Kidney (tissue), 14 donors: ENCODE results near the gene MBD3L4. TPM values are rescaled to one million over a fixed set of nuclear protein-coding genes. Genes with fewer than 3 reads are reported as not detected.

Source experiments
- DNase-seq, 5 donors: peaks; one replicate each; pipeline ENCODE4 v3.0.0-alpha.2; 2013 to 2020
- FAIRE-seq: peaks from 2 replicates; lab custom pipeline; 2012; peaks lifted over from hg19 to GRCh38; lab: Jason Lieb, UNC
- H3K27ac ChIP-seq, 2 donors: one replicate each; pipeline ENCODE4 v1.7.0; 2013; ENCODE audit warnings: low read depth in 2 of 2, low read length in 2 of 2, inconsistent platforms in 1 of 2
- H3K27me3 ChIP-seq: one replicate; pipeline ENCODE4 v1.7.1; 2013; ENCODE audit warnings: low read length, inconsistent platforms; ENCODE audit not compliant: control insufficient read depth, insufficient read depth
- H3K36me3 ChIP-seq, 3 donors: one replicate each; pipeline versions ENCODE4 v1.7.0 to v1.7.1; 2013; ENCODE audit warnings: low read length in 3 of 3, control low read depth in 1 of 3, inconsistent platforms in 1 of 3; ENCODE audit not compliant: insufficient read depth in 3 of 3, control insufficient read depth in 2 of 3
- H3K4me1 ChIP-seq, 3 donors: one replicate each; pipeline versions ENCODE4 v1.7.0 to v1.7.1; 2013; ENCODE audit warnings: low read length in 3 of 3, inconsistent platforms in 1 of 3, low read depth in 1 of 3; ENCODE audit not compliant: control insufficient read depth in 2 of 3, insufficient read depth in 2 of 3
- H3K4me3 ChIP-seq, 3 donors: one replicate each; pipeline versions ENCODE4 v1.7.0 to v1.8.1; 2013; ENCODE audit warnings: low read length in 3 of 3, control low read depth in 1 of 3, inconsistent platforms in 1 of 3
- H3K9ac ChIP-seq, 3 donors: one replicate each; pipeline versions ENCODE4 v1.7.0 to v1.7.1; 2013; ENCODE audit warnings: low read length in 3 of 3, control low read depth in 1 of 3, inconsistent platforms in 1 of 3
- H3K9me3 ChIP-seq, 3 donors: one replicate each; pipeline versions ENCODE4 v1.7.0 to v1.7.1; 2013; ENCODE audit warnings: low read length in 3 of 3, control low read depth in 1 of 3, inconsistent platforms in 1 of 3; ENCODE audit not compliant: control insufficient read depth in 2 of 3, insufficient read depth in 1 of 3
- intact Hi-C: fragments of 100-400 bp; cut with DNase I; formaldehyde crosslinking; loops from one replicate; pipeline ENCODE4 v1.11.1; 2022
- polyA plus RNA-seq: library from polyadenylated mRNA; stranded (reverse); fragments of 350-450 nt; fragmentation: Illumina TruSeq; extraction: RNeasy Lipid Tissue Mini Kit (QIAGEN cat#74804); gene quantifications from one replicate; pipeline ENCODE4 v1.2.3, GENCODE V29; 2014; ENCODE audit warnings: low read depth, low replicate concordance; ENCODE audit not compliant: insufficient read depth
- total RNA-seq: library from RNA; stranded (reverse); fragmentation: NEBNext Ultra II Directional; extraction: Animal tissue kit (Norgen Biotek cat#: 25700); gene quantifications from one replicate; pipeline ENCODE4 v1.2.1, GENCODE V29; 2021
- TF ChIP-seq, protein P1 (sequence below): IDR thresholded peaks from 3 replicates; pipeline ENCODE4 v1.5.1; 2012; ENCODE audit warnings: mild to moderate bottlenecking, moderate library complexity, borderline replicate concordance; ENCODE audit not compliant: insufficient read depth; ENCODE audit errors: extremely low read depth
- donor health status: control.
- donor health status: control.
- donor health status: control.
- donor health status: control.
- donor health status: control.
- donor health status: DM: yes; HTN: yes; CAD: no.
- donor health status: Normal renal cell carcinoma (clear cell type).

The MBD3L4 gene
- total and polyA plus RNA-seq, 2 donors from 2014 or later, result not detected

DNA sequence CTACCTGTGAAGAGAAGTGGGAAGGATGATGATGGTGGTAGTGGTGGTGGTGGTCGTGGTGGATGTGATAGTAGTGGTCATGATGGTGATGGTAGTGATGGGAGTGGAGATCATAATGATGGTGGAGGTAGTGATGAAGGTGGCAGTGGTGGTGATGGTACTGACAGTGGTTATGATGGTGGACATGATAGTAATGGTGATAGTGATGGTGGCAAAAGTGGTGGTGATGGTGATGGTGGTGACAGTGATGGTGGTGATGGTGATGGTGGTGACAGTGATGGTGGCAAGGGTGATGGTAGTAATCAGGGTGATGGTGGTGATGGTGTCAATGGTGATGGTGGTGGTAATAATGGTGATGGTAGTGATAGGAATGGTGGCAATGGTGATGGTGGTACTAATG lies 44.9 kb downstream of the MBD3L4 start:
- no peak for DNase-seq
- Histone ChIP-seq H3K4me3 (peak overlapping the region in 1 of 3 donors; percentile 8), H3K27ac (no peak overlapping the region), H3K9ac (no peak overlapping the region), H3K9me3 (peaks cover 0 to 2% (median 0%) of the 10 kb centered on the region in 3 donors), H3K4me1 (no peaks in the 10 kb centered on the region), H3K27me3 (no peaks in the 10 kb centered on the region), H3K36me3 (no peaks in the 10 kb centered on the region)
- intact Hi-C loops, result no loop called here
- TF ChIP-seq, protein P1, sequence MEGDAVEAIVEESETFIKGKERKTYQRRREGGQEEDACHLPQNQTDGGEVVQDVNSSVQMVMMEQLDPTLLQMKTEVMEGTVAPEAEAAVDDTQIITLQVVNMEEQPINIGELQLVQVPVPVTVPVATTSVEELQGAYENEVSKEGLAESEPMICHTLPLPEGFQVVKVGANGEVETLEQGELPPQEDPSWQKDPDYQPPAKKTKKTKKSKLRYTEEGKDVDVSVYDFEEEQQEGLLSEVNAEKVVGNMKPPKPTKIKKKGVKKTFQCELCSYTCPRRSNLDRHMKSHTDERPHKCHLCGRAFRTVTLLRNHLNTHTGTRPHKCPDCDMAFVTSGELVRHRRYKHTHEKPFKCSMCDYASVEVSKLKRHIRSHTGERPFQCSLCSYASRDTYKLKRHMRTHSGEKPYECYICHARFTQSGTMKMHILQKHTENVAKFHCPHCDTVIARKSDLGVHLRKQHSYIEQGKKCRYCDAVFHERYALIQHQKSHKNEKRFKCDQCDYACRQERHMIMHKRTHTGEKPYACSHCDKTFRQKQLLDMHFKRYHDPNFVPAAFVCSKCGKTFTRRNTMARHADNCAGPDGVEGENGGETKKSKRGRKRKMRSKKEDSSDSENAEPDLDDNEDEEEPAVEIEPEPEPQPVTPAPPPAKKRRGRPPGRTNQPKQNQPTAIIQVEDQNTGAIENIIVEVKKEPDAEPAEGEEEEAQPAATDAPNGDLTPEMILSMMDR, result no peak
- no peak for FAIRE-seq

- DNase-seq (no peak), FAIRE-seq (no peak)
- H3K9ac ChIP-seq, result no peak overlapping the region
- peaks cover 0 to 12% (median 0%) of the 10 kb centered on the region in 3 donors for H3K9me3 ChIP-seq
- H3K36me3 ChIP-seq, result no peaks in the 10 kb centered on the region
- TF ChIP-seq, protein P1, result no peak
- no peaks in the 10 kb centered on the region for H3K27me3 ChIP-seq
- intact Hi-C loops, result no loop called here
- no peak overlapping the region for H3K27ac ChIP-seq
- no peak overlapping the region for H3K4me3 ChIP-seq
- H3K4me1 ChIP-seq, result no peaks in the 10 kb centered on the region
These were observed 51.7 kb downstream of the MBD3L4 start for GRCh38 chr19:6988257-6988656.

GRCh38 chr19:6987850-6988249 lies 52.1 kb downstream of the MBD3L4 start:
- no peak for FAIRE-seq
- intact Hi-C loops, result no loop called here

More at GRCh38 chr19:6987850-6988249, 52.1 kb downstream of the MBD3L4 start:
- no peak overlapping the region for H3K9ac ChIP-seq
- H3K9me3 ChIP-seq, result peaks cover 0 to 12% (median 0%) of the 10 kb centered on the region in 3 donors
- H3K4me1 ChIP-seq, result no peaks in the 10 kb centered on the region
- TF ChIP-seq, protein P1, result no peak
- H3K36me3 ChIP-seq, result no peaks in the 10 kb centered on the region
- no peaks in the 10 kb centered on the region for H3K27me3 ChIP-seq
- no peak overlapping the region for H3K27ac ChIP-seq
- DNase-seq, result no peak
- no peak overlapping the region for H3K4me3 ChIP-seq

Other genes with a start within 250 kb of the MBD3L4 start
- gene ADGRE1, start 152.6 kb downstream of the MBD3L4 start, total RNA-seq, result 1.3 TPM
- gene ADGRE1, start 152.6 kb downstream of the MBD3L4 start, polyA plus RNA-seq, result 0.19 TPM
- not detected for gene MBD3L2B, start 18.7 kb downstream of the MBD3L4 start, total RNA-seq
- gene MBD3L2B, start 18.7 kb downstream of the MBD3L4 start, polyA plus RNA-seq, result not detected
- gene MBD3L5, start 9.6 kb downstream of the MBD3L4 start, total RNA-seq, result not detected
- gene MBD3L5, start 9.6 kb downstream of the MBD3L4 start, polyA plus RNA-seq, result not detected
- gene MBD3L2, start 9.1 kb upstream of the MBD3L4 start, total RNA-seq, result not detected
- not detected for gene MBD3L2, start 9.1 kb upstream of the MBD3L4 start, polyA plus RNA-seq
- gene MBD3L3, start 18.5 kb upstream of the MBD3L4 start, total RNA-seq, result not detected
- gene MBD3L3, start 18.5 kb upstream of the MBD3L4 start, polyA plus RNA-seq, result not detected
- gene ZNF557, start 29.5 kb upstream of the MBD3L4 start, total RNA-seq, result 13.2 TPM
- gene ZNF557, start 29.5 kb upstream of the MBD3L4 start, polyA plus RNA-seq, result 1.3 TPM